Spleen (tissue), 7 donors: ENCODE measurements around the gene GRAMD2A.

ENCODE experiments used
- CTCF ChIP-seq, 11 experiments: fragments of 200-600 bp in 7 of 11; fragments of 450-650 bp in 4 of 11; sonication (generic) in 4 of 11; IDR thresholded peaks in 8 of 11; conservative IDR thresholded peaks in 3 of 11; 1 replicate in 7 of 11; 2 replicates in 4 of 11; pipeline versions ENCODE4 v1.4.0 to v1.8.0; 2016 to 2021; ENCODE audit warnings: antibody characterized with exemption in 11 of 11, inconsistent platforms in 4 of 11, mild to moderate bottlenecking in 1 of 11
- POLR2A ChIP-seq, 3 donors: fragments of 450-650 bp; IDR thresholded peaks; one replicate each; pipeline ENCODE4 v1.5.1; 2017; ENCODE audit warnings: antibody characterized with exemption in 3 of 3, mild to moderate bottlenecking in 1 of 3
- POLR2AphosphoS5 ChIP-seq, 3 donors: sonication (generic); formaldehyde crosslinking; IDR thresholded peaks; one replicate each; pipeline ENCODE4 v1.5.1; 2017; ENCODE audit warnings: antibody characterized with exemption in 3 of 3
- donor health status: DM: no; HTN: no; CAD: no; lungs with moderate emphysema.
- donor health status: DM: no; HTN: no; CAD: no.
- donor health status: DM: no; HTN: no; CAD: no.

GRCh38 chr15:72169921-72170611, 27.5 kb downstream of the GRAMD2A start:
- TF ChIP-seq CTCF (IDR thresholded peaks at IDR 0.05 in 8 of 11, conservative IDR thresholded peaks at IDR 0.05 in 3 of 11): no peak
- TF ChIP-seq POLR2AphosphoS5 (IDR thresholded peaks at IDR 0.05): no peak
- no peak for TF ChIP-seq POLR2A (IDR thresholded peaks at IDR 0.05)
